Activated CD4-positive, alpha-beta T cell treated with anti-CD3 and anti-CD28 coated beads, Interleukin-2, Interleukin-4, amounts not matched to agents 100 ng/mL and 50 ng/mL, durations not matched to agents 16 hours and 8 hours (primary cell): Measurements from ENCODE around the gene BAG1.

Experiments used
- DNase-seq: peaks from one replicate; pipeline ENCODE4 v3.0.0-alpha.2; 2020; ENCODE audit warnings: low spot score

BAG1 gene

DNA sequence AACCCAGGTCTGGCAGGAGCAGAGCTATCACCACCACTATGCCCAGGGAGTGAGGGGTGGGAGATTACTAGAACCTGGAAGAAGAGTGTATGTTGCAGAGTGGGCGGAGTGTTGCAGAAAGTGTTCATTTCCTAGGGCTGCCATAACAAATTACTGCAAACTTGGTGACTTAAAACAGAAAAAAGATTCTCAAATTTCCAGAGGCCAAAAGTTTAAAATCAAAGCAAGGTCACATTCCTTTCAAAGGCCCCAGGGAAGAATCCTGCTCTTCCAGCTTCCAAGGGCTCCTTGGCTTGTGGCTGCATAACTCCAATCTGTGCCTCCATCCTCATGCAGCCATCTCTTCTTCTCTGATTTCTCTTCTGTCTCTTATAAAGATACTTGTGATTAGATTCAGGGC is 55.1 kb downstream of the BAG1 start:
- no peak for DNase-seq

DNA sequence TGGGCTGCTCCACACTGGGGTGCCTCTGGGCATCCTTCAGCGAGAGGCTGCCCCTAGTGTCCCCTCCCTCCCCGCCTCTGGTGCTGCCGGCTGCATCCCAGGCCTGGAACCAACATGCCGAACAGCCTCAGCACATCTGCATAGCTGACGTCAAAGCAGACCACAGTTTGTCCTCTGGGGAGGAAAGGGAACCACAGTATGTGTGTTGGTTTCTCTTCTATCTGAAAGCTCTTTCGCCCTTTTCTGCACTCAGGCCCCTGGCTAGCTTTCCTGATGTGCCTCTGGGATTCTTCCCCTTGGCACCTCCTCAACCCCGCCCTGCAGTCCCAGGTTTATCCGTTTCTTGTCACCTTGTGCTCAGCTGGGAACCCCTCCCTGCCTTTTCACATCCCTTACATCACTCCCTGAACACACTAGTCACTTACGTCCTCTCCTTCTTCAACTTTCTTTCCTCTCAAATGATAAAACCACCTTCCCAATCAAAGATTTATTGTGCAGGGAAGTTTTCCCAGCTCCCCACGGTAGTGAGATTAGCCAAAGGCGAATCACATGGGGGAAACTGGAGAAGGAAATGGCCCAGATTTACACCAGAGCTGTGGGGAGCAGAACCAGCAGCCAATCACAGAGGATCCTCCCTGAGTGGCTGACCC is 61.8 kb downstream of the BAG1 start:
- DNase-seq: peak; percentile 25
